HCT116 (cell line): ENCODE measurements around the gene ENTPD8.
A peak's percentile ranks its signal among the peaks of the same experiment; 100 is the strongest.

Source experiments
- CEBPB ChIP-seq: IDR thresholded peaks from 2 replicates; pipeline ENCODE4 v1.6.1; 2012; ENCODE audit warnings: low read depth
- EZH2 ChIP-seq: fragments of 200-600 bp; sonication (generic); IDR thresholded peaks from 2 replicates; pipeline ENCODE4 v1.6.1; 2017; ENCODE audit warnings: antibody characterized with exemption, mixed run types
- EZH2phosphoT487 ChIP-seq: fragments of 200-600 bp; IDR thresholded peaks from 2 replicates; pipeline ENCODE4 v1.6.1; 2018; ENCODE audit warnings: antibody characterized with exemption, borderline replicate concordance
- POLR2AphosphoS5 ChIP-seq: IDR thresholded peaks from 2 replicates; pipeline ENCODE4 v1.6.1; 2011; ENCODE audit warnings: mild to moderate bottlenecking, low read depth, low read length, moderate library complexity
- RAD21 ChIP-seq: IDR thresholded peaks from 2 replicates; pipeline ENCODE4 v1.6.1; 2012; ENCODE audit warnings: low read depth, mild to moderate bottlenecking
- SIN3A ChIP-seq: IDR thresholded peaks from 2 replicates; pipeline ENCODE4 v1.6.1; 2012; ENCODE audit warnings: low read depth
- SRF ChIP-seq: IDR thresholded peaks from 2 replicates; pipeline ENCODE4 v1.6.1; 2012; ENCODE audit warnings: low read depth
- ZFX ChIP-seq: fragments of 450-650 bp; IDR thresholded peaks from 2 replicates; pipeline ENCODE4 v1.6.1; 2017
- ZNF274 ChIP-seq: fragments of 200-500 bp; sonication (Bioruptor generic); IDR thresholded peaks from 2 replicates; pipeline ENCODE4 v1.6.1; 2014; ENCODE audit warnings: mild to moderate bottlenecking, low read depth, low read length, inconsistent platforms
- TF ChIP-seq, protein P1 (sequence below), 3 experiments: fragments of 200-600 bp in 1 of 3; sonication (generic) in 1 of 3; IDR thresholded peaks in 2 of 3; conservative IDR thresholded peaks in 1 of 3; 2 replicates each; pipeline ENCODE4 v1.5.1; 2012 to 2017; ENCODE audit warnings: low read depth in 2 of 3, low read length in 2 of 3, antibody characterized with exemption in 1 of 3, borderline replicate concordance in 1 of 3, control low read depth in 1 of 3, mild to moderate bottlenecking in 1 of 3, mixed read lengths in 1 of 3, mixed run types in 1 of 3, moderate library complexity in 1 of 3; ENCODE audit not compliant: insufficient read depth in 1 of 3
- TF ChIP-seq, protein P2 (sequence below): IDR thresholded peaks from 2 replicates; pipeline ENCODE4 v1.6.1; 2012
- TF ChIP-seq, protein P3 (sequence below): IDR thresholded peaks from 2 replicates; pipeline ENCODE4 v1.6.1; 2012; ENCODE audit warnings: low read depth

DNA sequence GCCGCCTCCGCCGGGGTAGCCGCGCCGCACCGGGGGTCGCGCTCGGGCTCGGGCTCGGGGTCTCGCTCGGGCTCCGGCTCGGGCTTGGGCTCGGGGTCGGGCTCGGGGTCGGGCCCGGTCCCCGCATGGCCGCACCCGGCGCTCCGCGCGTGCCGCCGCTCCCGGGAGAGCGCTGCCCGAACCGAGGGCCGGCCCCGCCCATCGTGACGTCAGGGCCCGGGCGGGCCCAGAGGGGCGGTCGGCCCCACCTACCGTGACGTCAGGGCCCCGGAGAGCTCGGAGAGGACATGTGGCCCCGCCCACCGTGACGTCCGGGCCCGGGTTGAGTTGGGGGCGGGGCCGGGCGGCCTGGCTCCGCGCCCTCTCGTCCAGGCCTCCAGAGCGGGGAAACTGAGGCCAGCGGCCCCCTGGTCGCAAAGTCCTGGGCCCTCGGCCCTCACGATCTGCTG is 18.0 kb upstream of the ENTPD8 start, which contains the start of gene NSMF:
- TF ChIP-seq EZH2: no peak
- TF ChIP-seq, protein P1, sequence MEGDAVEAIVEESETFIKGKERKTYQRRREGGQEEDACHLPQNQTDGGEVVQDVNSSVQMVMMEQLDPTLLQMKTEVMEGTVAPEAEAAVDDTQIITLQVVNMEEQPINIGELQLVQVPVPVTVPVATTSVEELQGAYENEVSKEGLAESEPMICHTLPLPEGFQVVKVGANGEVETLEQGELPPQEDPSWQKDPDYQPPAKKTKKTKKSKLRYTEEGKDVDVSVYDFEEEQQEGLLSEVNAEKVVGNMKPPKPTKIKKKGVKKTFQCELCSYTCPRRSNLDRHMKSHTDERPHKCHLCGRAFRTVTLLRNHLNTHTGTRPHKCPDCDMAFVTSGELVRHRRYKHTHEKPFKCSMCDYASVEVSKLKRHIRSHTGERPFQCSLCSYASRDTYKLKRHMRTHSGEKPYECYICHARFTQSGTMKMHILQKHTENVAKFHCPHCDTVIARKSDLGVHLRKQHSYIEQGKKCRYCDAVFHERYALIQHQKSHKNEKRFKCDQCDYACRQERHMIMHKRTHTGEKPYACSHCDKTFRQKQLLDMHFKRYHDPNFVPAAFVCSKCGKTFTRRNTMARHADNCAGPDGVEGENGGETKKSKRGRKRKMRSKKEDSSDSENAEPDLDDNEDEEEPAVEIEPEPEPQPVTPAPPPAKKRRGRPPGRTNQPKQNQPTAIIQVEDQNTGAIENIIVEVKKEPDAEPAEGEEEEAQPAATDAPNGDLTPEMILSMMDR (IDR thresholded peaks at IDR 0.05 in 2 of 3, conservative IDR thresholded peaks at IDR 0.05 in 1 of 3; ENCODE audit: borderline replicate concordance in 1 of 3, insufficient read depth in 1 of 3, low read depth in 2 of 3, low read length in 2 of 3): no peak
- TF ChIP-seq RAD21: no peak
- TF ChIP-seq SIN3A: no peak
- TF ChIP-seq, protein P2, sequence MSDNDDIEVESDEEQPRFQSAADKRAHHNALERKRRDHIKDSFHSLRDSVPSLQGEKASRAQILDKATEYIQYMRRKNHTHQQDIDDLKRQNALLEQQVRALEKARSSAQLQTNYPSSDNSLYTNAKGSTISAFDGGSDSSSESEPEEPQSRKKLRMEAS: no peak
- TF ChIP-seq CEBPB: no peak
- TF ChIP-seq EZH2phosphoT487: no peak
- TF ChIP-seq, protein P3, sequence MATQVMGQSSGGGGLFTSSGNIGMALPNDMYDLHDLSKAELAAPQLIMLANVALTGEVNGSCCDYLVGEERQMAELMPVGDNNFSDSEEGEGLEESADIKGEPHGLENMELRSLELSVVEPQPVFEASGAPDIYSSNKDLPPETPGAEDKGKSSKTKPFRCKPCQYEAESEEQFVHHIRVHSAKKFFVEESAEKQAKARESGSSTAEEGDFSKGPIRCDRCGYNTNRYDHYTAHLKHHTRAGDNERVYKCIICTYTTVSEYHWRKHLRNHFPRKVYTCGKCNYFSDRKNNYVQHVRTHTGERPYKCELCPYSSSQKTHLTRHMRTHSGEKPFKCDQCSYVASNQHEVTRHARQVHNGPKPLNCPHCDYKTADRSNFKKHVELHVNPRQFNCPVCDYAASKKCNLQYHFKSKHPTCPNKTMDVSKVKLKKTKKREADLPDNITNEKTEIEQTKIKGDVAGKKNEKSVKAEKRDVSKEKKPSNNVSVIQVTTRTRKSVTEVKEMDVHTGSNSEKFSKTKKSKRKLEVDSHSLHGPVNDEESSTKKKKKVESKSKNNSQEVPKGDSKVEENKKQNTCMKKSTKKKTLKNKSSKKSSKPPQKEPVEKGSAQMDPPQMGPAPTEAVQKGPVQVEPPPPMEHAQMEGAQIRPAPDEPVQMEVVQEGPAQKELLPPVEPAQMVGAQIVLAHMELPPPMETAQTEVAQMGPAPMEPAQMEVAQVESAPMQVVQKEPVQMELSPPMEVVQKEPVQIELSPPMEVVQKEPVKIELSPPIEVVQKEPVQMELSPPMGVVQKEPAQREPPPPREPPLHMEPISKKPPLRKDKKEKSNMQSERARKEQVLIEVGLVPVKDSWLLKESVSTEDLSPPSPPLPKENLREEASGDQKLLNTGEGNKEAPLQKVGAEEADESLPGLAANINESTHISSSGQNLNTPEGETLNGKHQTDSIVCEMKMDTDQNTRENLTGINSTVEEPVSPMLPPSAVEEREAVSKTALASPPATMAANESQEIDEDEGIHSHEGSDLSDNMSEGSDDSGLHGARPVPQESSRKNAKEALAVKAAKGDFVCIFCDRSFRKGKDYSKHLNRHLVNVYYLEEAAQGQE: no peak
- peak; percentile 91 for TF ChIP-seq POLR2AphosphoS5
- TF ChIP-seq ZNF274: no peak
- TF ChIP-seq ZFX: no peak; the same call in 1 of the 2 replicates
- no peak for TF ChIP-seq SRF
